ENCODE data around the gene MVP.
A peak's percentile ranks its signal among the peaks of the same experiment; 100 is the strongest.
"Not testable (repeated sequence)": the region's sequence is repeated elsewhere in the genome, so short reads cannot be mapped to it uniquely, and the experiment has no call there.

Gene MVP

GRCh38 chr16:29825145-29826044, 5.1 kb downstream of the MVP start:
- H3K27ac ChIP-seq, result peak overlapping the region; percentile 15 to 78
- DNase-seq (ENCODE audit: low spot score), result peak; percentile 78
- H3K4me3 ChIP-seq, result peak overlapping the region; percentile 51
- TF ChIP-seq CTCF (IDR thresholded peaks at IDR 0.05), result no peak

- H3K27ac ChIP-seq, result peak overlapping the region in 1 of 2 donors; percentile 78
- no peak overlapping the region for H3K4me3 ChIP-seq
- no peak for DNase-seq (ENCODE audit: low spot score)
- TF ChIP-seq CTCF (IDR thresholded peaks at IDR 0.05), result no peak
Observed at GRCh38 chr16:29826342-29826695, 6.1 kb downstream of the MVP start.

- no peak for TF ChIP-seq CTCF (IDR thresholded peaks at IDR 0.05)
- DNase-seq (ENCODE audit: low spot score), result no peak
- H3K27ac ChIP-seq, result no peak overlapping the region
Observed at GRCh38 chr16:29830774-29831173, 10.5 kb downstream of the MVP start.

GRCh38 chr16:29831490-29831889, 11.2 kb downstream of the MVP start:
- DNase-seq (ENCODE audit: low spot score), result no peak
- no peak overlapping the region for H3K4me3 ChIP-seq
- H3K27ac ChIP-seq, result no peak overlapping the region
- no peak for TF ChIP-seq CTCF (IDR thresholded peaks at IDR 0.05)

More at GRCh38 chr16:29830774-29831173, 10.5 kb downstream of the MVP start:
- H3K4me3 ChIP-seq, result no peak overlapping the region

- DNase-seq (ENCODE audit: low spot score); H3K27ac ChIP-seq; H3K4me3 ChIP-seq: not testable (repeated sequence)
Observed at GRCh38 chr16:29833219-29833618, 13.0 kb downstream of the MVP start.

- no peak for TF ChIP-seq CTCF (IDR thresholded peaks at IDR 0.05)
- Histone ChIP-seq H3K27ac (no peak overlapping the region), H3K4me3 (no peak overlapping the region)
- no peak for DNase-seq (ENCODE audit: low spot score)
Observed at GRCh38 chr16:29834079-29834478, 13.8 kb downstream of the MVP start.

GRCh38 chr16:29835926-29836325, 15.7 kb downstream of the MVP start:
- TF ChIP-seq CTCF (IDR thresholded peaks at IDR 0.05), result no peak
- Histone ChIP-seq H3K4me3 (no peak overlapping the region), H3K27ac (no peak overlapping the region)
- DNase-seq (ENCODE audit: low spot score), result no peak

All from coronary artery (tissue), 2 donors.